Activated T-cell treated with anti-CD3 and anti-CD28 coated beads, Interleukin-2, amount 50 U/mL, for 24 hours (primary cell): ENCODE data around the gene ULK4.
"Not testable (repeated sequence)": the region's sequence is repeated elsewhere in the genome, so short reads cannot be mapped to it uniquely, and the experiment has no call there.

Experiments used
- DNase-seq: peaks from one replicate; pipeline ENCODE4 v3.0.0-alpha.2; 2020
- H3K27ac Mint-ChIP-seq: 2 replicates; pipeline ENCODE4 v1.8.0; 2020; ENCODE audit warnings: mild to moderate bottlenecking, mixed read lengths
- H3K27me3 Mint-ChIP-seq: 2 replicates; pipeline ENCODE4 v1.8.0; 2020; ENCODE audit warnings: mixed read lengths
- H3K36me3 Mint-ChIP-seq: 2 replicates; pipeline ENCODE4 v1.8.0; 2020; ENCODE audit warnings: low read depth, mixed read lengths
- H3K4me1 Mint-ChIP-seq: 2 replicates; pipeline ENCODE4 v1.8.0; 2020; ENCODE audit warnings: low read depth, mixed read lengths
- H3K4me3 Mint-ChIP-seq: 2 replicates; pipeline ENCODE4 v1.8.0; 2020; ENCODE audit warnings: mild to moderate bottlenecking, moderate library complexity, mixed read lengths
- H3K9me3 Mint-ChIP-seq: 2 replicates; pipeline ENCODE4 v1.8.0; 2020; ENCODE audit warnings: mixed read lengths

ULK4 gene

DNA sequence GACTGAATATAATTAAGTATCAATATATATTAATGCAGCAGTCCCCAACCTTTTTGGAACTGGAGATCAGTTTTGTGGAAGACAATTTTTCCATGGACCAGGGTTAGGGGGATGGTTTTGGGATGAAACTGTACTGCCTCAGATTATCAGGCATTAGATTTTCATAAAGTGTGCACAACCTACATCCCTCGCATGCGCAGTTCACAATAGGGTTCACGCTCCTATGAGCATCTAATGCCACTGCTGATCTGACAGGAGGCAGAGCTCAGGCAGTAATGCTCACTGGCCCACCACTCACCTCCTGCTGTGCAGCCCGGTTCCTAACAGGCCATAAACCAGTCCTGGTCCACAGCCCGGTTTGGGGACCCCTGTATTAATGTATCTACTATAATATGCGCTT lies 95.6 kb downstream of the ULK4 start:
- Mint-ChIP-seq H3K9me3 (no peaks in the 10 kb centered on the region), H3K4me1 (no peaks in the 10 kb centered on the region), H3K36me3 (no peaks in the 10 kb centered on the region), H3K27ac (no peak overlapping the region), H3K27me3 (no peaks in the 10 kb centered on the region), H3K4me3 (no peak overlapping the region)
- no peak for DNase-seq

DNA sequence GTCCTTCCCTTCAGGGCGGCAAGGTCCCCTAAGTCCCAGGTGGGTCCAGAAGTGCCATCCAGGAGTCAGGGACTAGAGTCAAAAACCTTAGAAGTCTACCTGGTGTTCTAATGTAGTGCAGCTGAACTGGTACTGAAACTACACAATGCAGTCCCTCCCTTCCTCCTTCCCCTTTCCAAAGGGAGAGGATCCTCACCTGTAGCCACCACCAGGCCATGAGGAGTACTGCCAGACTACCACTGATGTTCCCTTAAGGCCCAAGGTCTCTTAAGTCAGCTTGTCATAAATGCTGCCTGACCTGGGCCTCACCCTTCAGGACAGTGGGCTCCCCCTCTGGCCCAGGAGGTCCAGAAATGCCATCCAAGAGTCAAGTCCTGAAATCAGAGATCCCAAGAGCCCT lies 98.9 kb downstream of the ULK4 start:
- peaks cover 5% of the 10 kb centered on the region for H3K36me3 Mint-ChIP-seq
- no peaks in the 10 kb centered on the region for H3K27me3 Mint-ChIP-seq
- H3K9me3 Mint-ChIP-seq, result peaks cover 5% of the 10 kb centered on the region
- no peak overlapping the region for H3K4me3 Mint-ChIP-seq
- H3K27ac Mint-ChIP-seq, result no peak overlapping the region
- H3K4me1 Mint-ChIP-seq, result no peaks in the 10 kb centered on the region
- DNase-seq, result no peak

DNA sequence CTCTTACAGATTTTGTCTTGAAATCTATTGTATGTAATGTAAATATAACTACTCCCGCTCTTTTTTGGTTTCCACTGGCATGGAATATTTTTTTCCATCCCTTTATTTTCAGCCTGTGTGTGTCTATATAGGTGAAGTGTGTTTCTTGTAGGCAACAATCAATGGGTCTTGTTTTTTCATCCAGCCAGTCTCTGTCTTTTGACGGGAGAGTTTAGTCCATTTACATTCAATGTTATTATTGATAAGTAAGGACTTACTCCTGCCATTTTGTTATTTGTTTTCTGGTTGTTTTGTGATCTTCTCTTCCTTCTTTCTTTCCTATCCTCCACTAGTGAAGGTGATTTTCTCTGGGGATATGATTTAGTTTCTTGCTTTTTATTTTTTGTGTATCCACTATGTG lies 101.4 kb downstream of the ULK4 start:
- not testable (repeated sequence) for H3K9me3 Mint-ChIP-seq, H3K36me3 Mint-ChIP-seq, H3K4me1 Mint-ChIP-seq, H3K27me3 Mint-ChIP-seq, H3K4me3 Mint-ChIP-seq, H3K27ac Mint-ChIP-seq, DNase-seq

DNA sequence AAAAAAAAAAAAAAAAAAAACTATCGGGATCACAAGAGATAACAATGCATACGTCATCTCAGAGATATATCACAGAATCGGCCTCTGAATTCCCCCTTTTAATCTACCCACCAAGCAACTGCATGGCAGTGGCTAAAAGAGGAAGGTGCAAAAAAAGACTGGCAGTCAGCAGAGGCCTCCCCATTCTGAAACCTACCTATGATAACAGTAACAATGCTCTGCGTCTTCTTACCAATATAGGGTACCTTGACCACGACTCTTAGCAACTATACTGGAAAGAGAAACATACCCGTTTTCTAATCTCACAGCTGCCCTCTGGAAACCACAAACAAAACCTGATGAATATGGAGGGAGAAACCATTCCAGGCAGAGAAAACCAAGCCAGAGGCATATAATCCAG lies 106.9 kb downstream of the ULK4 start:
- no peak for DNase-seq
- Mint-ChIP-seq H3K4me3 (no peak overlapping the region), H3K27ac (no peak overlapping the region), H3K36me3 (peaks cover 13% of the 10 kb centered on the region), H3K9me3 (peaks cover under 1% of the 10 kb centered on the region), H3K4me1 (no peaks in the 10 kb centered on the region), H3K27me3 (no peaks in the 10 kb centered on the region)

DNA sequence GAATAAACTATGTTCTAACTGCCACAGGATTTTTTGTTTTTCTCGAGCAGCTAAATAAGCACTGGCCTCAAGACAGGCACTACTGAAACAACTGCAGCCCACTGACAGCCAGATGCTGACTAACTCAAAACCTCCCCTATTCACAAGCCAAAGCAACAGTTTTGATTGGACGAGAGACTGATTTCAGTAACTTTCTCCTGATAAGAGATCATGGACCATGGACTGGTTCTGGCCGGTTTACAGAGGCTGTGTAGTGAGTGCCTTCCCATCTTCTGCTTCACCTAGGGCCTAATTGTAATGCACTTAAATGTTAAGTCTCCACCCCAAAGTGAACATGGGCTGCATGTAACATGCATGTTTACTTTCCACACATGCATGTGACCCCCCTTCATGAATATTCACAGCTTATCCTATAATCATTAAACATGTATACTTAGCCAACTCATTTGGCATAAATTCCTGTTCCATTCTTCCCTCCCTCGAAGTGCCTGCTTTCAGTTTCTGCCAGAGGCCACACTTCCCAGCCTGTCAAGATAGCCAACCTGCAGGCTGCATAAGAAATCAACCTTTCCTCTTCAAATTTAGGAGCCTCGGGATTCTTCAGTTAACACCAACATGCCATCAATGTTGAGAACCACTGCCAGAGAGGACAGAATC lies 108.2 kb downstream of the ULK4 start:
- H3K9me3 Mint-ChIP-seq, result no peaks in the 10 kb centered on the region
- H3K27me3 Mint-ChIP-seq, result no peaks in the 10 kb centered on the region
- H3K27ac Mint-ChIP-seq, result no peak overlapping the region
- peaks cover 9% of the 10 kb centered on the region for H3K4me1 Mint-ChIP-seq
- H3K36me3 Mint-ChIP-seq, result peaks cover 10% of the 10 kb centered on the region
- no peak for DNase-seq
- no peak overlapping the region for H3K4me3 Mint-ChIP-seq

DNA sequence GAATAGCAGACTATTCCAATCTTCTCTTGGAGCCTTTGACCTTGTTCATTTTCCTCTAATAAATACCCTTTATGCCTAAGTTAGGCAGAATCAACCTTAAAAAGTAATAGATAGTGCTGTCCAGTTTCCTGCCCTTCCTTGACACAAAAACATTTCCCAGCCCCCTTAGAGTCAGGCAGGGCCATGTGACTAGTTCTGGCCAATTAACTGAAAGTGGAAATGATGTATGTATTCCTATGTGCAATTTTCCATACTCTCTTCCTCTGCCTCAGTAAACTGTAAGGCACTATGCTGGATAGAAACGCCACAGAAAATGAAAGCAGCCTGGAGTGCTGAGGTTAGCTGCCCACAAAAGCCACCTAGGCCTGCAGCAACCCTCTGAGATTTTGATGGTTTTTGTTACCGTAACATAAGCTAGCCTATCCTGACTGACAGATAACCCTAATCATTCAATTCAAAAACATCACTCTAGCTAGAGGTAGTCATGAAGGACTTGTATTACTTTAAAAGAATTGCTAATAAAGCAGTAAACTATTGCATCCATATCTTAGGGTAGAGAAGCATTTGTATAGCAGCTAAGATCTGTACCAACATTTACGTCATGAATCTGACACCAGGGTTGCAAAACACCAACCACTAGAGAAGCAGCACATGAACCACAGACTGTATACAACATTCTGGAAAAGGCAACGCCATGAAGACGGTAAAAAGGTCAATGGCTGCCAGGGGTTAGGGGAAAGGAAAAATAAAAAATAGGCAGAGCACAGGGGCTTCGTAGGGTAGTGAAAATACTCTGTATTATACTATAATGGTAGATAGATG lies 112.9 kb downstream of the ULK4 start:
- peaks cover 15% of the 10 kb centered on the region for H3K36me3 Mint-ChIP-seq
- peaks cover 30% of the 10 kb centered on the region for H3K4me1 Mint-ChIP-seq
- no peaks in the 10 kb centered on the region for H3K9me3 Mint-ChIP-seq
- DNase-seq, result no peak
- no peak overlapping the region for H3K4me3 Mint-ChIP-seq
- peak overlapping the region; percentile 5 for H3K27ac Mint-ChIP-seq
- H3K27me3 Mint-ChIP-seq, result no peaks in the 10 kb centered on the region

DNA sequence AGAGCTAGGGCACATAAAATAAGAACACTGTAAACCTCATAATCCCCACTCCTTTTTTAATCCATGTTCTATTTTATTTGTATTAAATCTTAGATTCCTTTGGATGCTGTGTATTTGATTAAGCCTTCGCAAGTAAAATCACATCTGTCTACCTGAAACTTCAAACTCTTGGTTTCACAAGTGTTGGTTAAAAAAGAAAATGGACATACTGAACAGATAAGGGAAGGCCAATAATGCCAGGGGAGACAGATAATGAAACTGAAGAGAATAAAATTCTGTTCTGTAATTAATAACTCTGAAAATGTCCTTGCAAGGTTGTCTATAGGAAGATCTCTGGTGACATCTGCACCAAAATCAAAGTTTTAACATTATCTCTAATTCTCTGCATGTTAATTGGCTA lies 114.2 kb downstream of the ULK4 start:
- Mint-ChIP-seq H3K27ac (peak overlapping the region; percentile 23), H3K4me1 (peaks cover 30% of the 10 kb centered on the region), H3K9me3 (peaks cover 3% of the 10 kb centered on the region), H3K27me3 (no peaks in the 10 kb centered on the region), H3K36me3 (peaks cover 26% of the 10 kb centered on the region), H3K4me3 (no peak overlapping the region)
- no peak for DNase-seq

DNA sequence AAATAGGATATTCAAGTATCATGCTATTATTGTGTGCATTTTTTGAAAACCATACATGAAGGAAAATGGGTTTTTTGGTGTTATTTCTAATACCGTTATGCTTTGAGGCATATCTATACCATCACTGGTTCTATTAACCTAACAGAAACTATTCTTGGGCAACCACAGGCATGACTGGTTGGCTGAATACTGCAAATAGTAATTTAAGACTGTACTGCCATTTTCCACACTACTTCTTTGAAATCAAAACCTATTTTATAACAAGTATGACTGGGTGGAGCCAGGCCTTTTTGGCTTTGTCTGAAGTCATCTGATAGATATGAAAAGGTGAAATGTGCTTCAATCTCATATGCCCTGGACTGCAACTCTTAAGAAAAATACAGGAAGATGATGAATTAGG lies 115.1 kb downstream of the ULK4 start:
- H3K36me3 Mint-ChIP-seq, result peaks cover 32% of the 10 kb centered on the region
- H3K4me1 Mint-ChIP-seq, result peaks cover 30% of the 10 kb centered on the region
- no peaks in the 10 kb centered on the region for H3K27me3 Mint-ChIP-seq
- no peak overlapping the region for H3K27ac Mint-ChIP-seq
- H3K9me3 Mint-ChIP-seq, result peaks cover 11% of the 10 kb centered on the region
- no peak for DNase-seq
- H3K4me3 Mint-ChIP-seq, result no peak overlapping the region

DNA sequence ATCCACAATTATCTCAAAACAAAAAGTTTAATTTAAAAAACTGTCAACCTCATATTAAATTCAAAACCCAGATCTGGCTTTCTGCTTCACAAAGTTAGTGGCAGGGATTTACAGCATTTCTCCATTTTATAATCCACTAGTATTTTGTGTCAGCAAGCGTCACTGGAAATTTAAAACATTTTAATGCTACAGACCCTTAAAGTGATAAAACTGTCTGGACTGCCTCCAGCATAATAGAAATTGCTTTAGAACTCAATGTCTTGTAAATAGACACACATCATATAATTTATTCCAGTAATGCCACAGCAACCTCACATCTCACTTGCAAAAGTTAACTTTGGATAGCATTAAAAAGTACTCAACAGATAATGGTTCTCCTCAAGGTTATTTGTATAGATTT lies 116.1 kb downstream of the ULK4 start:
- DNase-seq, result no peak
- Mint-ChIP-seq H3K4me3 (no peak overlapping the region), H3K9me3 (peaks cover 16% of the 10 kb centered on the region), H3K36me3 (peaks cover 30% of the 10 kb centered on the region), H3K4me1 (peaks cover 30% of the 10 kb centered on the region), H3K27ac (no peak overlapping the region), H3K27me3 (no peaks in the 10 kb centered on the region)

DNA sequence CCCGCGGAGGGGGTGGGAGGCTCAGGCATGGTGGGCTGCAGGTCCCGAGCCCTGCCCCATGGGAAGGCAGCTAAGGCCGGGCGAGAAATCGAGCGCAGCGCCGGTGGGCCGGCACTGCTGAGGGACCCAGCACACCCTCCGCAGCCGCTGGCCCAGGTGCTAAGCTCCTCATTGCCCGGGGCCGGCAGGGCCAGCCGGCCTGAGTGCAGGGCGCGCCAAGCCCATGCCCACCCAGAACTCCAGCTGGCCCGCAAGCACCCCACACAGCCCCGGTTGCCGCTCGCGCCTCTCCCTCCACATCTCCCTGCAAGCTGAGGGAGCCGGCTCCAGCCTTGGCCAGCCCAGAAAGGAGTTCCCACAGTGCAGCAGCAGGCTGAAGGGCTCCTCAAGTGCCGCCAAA lies 117.6 kb downstream of the ULK4 start:
- not testable (repeated sequence) for H3K27ac Mint-ChIP-seq, DNase-seq, H3K4me3 Mint-ChIP-seq, H3K27me3 Mint-ChIP-seq
- peaks cover 27% of the 10 kb centered on the region for H3K4me1 Mint-ChIP-seq
- peaks cover 37% of the 10 kb centered on the region for H3K36me3 Mint-ChIP-seq
- peaks cover 16% of the 10 kb centered on the region for H3K9me3 Mint-ChIP-seq

DNA sequence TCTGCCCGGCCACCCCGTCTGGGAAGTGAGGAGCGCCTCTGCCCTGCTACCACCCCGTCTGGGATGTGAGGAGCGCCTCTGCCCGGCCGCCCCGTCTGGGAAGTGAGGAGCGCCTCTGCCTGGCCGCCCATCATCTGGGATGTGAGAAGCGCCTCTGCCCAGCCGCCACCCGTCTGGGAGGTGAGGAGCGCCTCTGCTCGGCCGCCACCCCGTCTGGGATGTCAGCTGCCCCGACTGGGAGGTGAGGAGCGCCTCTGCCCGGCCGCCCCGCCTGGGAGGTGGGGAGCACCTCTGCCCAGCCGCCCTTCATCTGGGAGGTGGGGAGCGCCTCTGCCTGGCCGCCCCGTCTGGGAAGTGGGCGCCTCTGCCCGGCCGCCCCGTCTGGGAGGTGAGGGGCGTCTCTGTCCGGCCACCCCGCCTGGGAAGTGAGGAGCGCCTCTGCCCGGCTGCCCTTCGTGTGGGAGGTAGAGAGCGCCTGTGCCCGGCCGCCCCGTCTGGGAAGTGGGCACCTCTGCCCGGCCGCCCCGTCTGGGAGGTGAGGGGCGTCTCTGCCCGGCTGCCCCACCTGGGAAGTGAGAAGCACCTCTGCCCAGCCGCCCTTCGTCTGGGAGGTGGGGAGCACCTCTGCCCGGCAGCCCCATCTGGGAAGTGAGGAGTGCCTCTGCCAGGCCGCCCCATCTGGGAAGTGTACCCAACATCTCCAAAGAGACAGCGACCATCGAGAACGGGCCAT lies 120.8 kb downstream of the ULK4 start:
- not testable (repeated sequence) for H3K4me3 Mint-ChIP-seq, DNase-seq, H3K27ac Mint-ChIP-seq, H3K27me3 Mint-ChIP-seq
- H3K36me3 Mint-ChIP-seq, result peaks cover 46% of the 10 kb centered on the region
- peaks cover 16% of the 10 kb centered on the region for H3K9me3 Mint-ChIP-seq
- H3K4me1 Mint-ChIP-seq, result peaks cover 23% of the 10 kb centered on the region

DNA sequence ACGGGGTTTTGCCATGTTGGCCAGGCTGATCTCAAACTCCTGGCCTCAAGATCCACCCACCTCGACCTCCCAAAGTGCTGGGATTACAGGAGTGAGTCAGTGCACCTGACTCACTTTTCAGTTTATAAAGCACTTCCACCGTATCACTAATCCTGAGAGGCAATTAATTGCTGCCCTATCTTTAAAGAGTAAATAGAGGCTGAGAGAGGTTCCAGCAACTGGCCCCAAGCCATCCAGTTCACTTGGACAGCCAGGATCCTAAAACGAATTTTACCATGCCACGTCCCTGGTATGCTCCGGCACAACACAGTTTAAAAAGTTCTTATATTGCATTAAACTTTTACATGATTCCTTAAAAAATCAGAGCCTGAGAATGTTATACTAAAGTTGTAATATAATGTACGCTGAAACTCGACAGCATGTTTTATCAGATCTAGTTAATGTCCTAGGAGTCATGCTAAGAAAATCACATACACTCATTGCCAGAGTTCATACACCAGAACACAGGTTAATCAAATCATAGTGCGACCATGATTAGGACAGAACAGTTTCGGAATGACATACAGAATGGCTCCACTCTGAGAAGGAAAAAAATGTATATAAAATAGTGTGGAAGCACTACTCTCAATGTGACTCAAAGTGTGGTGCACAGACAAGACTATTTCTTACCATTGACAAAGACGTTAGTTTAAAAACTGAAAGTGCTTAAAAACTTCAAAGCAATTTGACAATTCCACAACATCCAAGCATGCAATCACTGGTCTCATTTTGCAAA lies 125.4 kb downstream of the ULK4 start:
- no peaks in the 10 kb centered on the region for H3K27me3 Mint-ChIP-seq
- H3K27ac Mint-ChIP-seq, result peak overlapping the region; percentile 91
- no peak for DNase-seq
- H3K4me3 Mint-ChIP-seq, result no peak overlapping the region
- H3K9me3 Mint-ChIP-seq, result peaks cover 15% of the 10 kb centered on the region
- peaks cover 53% of the 10 kb centered on the region for H3K36me3 Mint-ChIP-seq
- H3K4me1 Mint-ChIP-seq, result peaks cover 23% of the 10 kb centered on the region

DNA sequence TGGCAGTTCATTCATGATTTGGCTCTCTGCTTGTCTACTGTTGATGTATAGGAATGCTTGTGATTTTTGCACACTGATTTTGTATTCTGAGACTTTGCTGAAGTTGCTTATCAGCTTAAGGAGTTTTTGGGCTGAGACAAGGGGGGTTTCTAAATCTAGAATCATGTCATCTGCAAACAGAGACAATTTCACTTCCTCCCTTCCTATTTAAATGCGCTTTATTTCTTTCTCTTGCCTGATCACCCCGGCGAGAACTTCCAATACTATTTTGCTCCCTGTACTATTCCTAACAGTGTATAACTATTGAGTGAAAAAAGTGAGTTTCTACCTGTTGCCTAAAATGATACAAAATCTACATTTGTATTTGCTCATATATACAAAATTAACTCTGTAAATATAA lies 128.3 kb downstream of the ULK4 start:
- Mint-ChIP-seq H3K9me3 (peaks cover 22% of the 10 kb centered on the region), H3K36me3 (peaks cover 56% of the 10 kb centered on the region), H3K27me3 (no peaks in the 10 kb centered on the region), H3K27ac (no peak overlapping the region), H3K4me1 (peaks cover 23% of the 10 kb centered on the region), H3K4me3 (no peak overlapping the region)
- no peak for DNase-seq

DNA sequence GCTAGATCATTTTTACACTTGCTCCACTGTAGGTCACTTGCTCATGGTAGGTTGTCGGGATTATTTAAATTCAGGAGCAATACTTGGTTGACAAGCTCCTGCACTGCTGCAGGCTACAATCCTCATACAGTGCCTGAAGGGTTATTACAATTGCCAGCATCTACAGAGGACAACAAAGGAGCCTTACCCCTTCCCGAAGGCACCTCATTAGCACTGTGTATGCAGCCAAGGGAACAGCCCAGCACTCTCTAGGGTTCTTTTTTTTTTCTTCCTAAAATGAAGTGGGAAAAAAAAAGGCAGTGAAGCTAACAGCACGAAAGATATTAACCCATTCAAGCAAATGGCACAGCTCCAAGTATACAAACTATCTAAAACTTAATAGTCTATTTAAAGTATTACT lies 142.7 kb downstream of the ULK4 start:
- DNase-seq, result no peak
- Mint-ChIP-seq H3K4me3 (no peak overlapping the region), H3K27ac (no peak overlapping the region), H3K36me3 (peaks cover 23% of the 10 kb centered on the region), H3K4me1 (no peaks in the 10 kb centered on the region), H3K9me3 (no peaks in the 10 kb centered on the region), H3K27me3 (no peaks in the 10 kb centered on the region)
